Small intestine (tissue), 16 donors: Measurements from ENCODE around the gene POTEG. TPM values are rescaled to one million over a fixed set of nuclear protein-coding genes. Genes with fewer than 3 reads are reported as not detected.
"Not testable (repeated sequence)": the region's sequence is repeated elsewhere in the genome, so short reads cannot be mapped to it uniquely, and the experiment has no call there.

ENCODE experiments used
- DNase-seq, 2 donors: peaks; one replicate each; pipeline versions ENCODE4 v3.0.0 to v3.0.0-alpha.2; 2013
- FAIRE-seq: peaks from 2 replicates; lab custom pipeline; 2012; peaks lifted over from hg19 to GRCh38; lab: Jason Lieb, UNC
- H3K27ac ChIP-seq, 3 donors: one replicate each; pipeline ENCODE4 v1.5.1; 2013; ENCODE audit warnings: low read length in 2 of 3, mild to moderate bottlenecking in 2 of 3, control low read depth in 1 of 3, inconsistent platforms in 1 of 3, low read depth in 1 of 3, moderate library complexity in 1 of 3
- H3K27me3 ChIP-seq, 3 donors: one replicate each; pipeline ENCODE4 v1.6.1; 2013; ENCODE audit warnings: low read length in 3 of 3, inconsistent platforms in 1 of 3; ENCODE audit not compliant: control insufficient read depth in 3 of 3, insufficient read depth in 3 of 3
- H3K36me3 ChIP-seq, 3 donors: one replicate each; pipeline ENCODE4 v1.6.1; 2013; ENCODE audit warnings: low read length in 3 of 3, inconsistent platforms in 1 of 3, low read depth in 1 of 3, mild to moderate bottlenecking in 1 of 3, moderate library complexity in 1 of 3; ENCODE audit not compliant: control insufficient read depth in 3 of 3, insufficient read depth in 2 of 3
- H3K4me1 ChIP-seq, 3 donors: one replicate each; pipeline ENCODE4 v1.6.1; 2013; ENCODE audit warnings: low read length in 2 of 3, inconsistent platforms in 1 of 3, low read depth in 1 of 3, mild to moderate bottlenecking in 1 of 3, moderate library complexity in 1 of 3; ENCODE audit not compliant: control insufficient read depth in 3 of 3, insufficient read depth in 2 of 3
- H3K4me3 ChIP-seq, 3 donors: one replicate each; pipeline ENCODE4 v1.5.1; 2013; ENCODE audit warnings: low read length in 3 of 3, control low read depth in 1 of 3, inconsistent platforms in 1 of 3, low read depth in 1 of 3, mild to moderate bottlenecking in 1 of 3, moderate library complexity in 1 of 3
- H3K9me3 ChIP-seq, 2 donors: one replicate each; pipeline ENCODE4 v1.6.1; 2013; ENCODE audit warnings: low read depth in 1 of 2, low read length in 1 of 2; ENCODE audit not compliant: control insufficient read depth in 2 of 2, insufficient read depth in 1 of 2
- WGBS, 3 donors: extraction: QIAGEN DNeasy Blood & Tissue Kit; methylation state at CpG; one replicate each; pipeline ENCODE4 v1.1.7; 2013; 5-methylcytosine and 5-hydroxymethylcytosine counted together
- long read RNA-seq, 10 donors: transcript quantifications; one replicate each; lab custom pipeline, GENCODE V29; 2026
- polyA plus RNA-seq, 4 donors: library from polyadenylated mRNA; stranded (reverse) in 3 of 4; unstranded in 1 of 4; fragments of 200-250 nt in 3 of 4; fragments of 120-200 nt in 1 of 4; gene quantifications; one replicate each; pipeline versions ENCODE4 v1.2.1 to v1.2.3, GENCODE V29; 2013
- donor health status: healthy with polysubstance abuse.
- donor health status: control.
- donor health status: control.
- donor health status: Bipolar disorder and iron deficiency.
- donor health status: healthy.

The POTEG gene
- polyA plus RNA-seq = not detected
- long read RNA-seq, donor 1 = 0 reads
- long read RNA-seq, donor 2 = 0 reads
- long read RNA-seq, donor 3 = 0 reads
- long read RNA-seq, donor 4 = 0 reads
- long read RNA-seq, donor 5 = 0 reads
- long read RNA-seq, donor 6 = 0 reads
- long read RNA-seq, donor 7 = 0 reads
- long read RNA-seq, donor 8 = 0 reads
- long read RNA-seq, donor 9 = 0 reads
- long read RNA-seq, donor 10 = 0 reads

- H3K27ac ChIP-seq, FAIRE-seq, H3K4me1 ChIP-seq, H3K4me3 ChIP-seq, H3K9me3 ChIP-seq, DNase-seq, H3K27me3 ChIP-seq, H3K36me3 ChIP-seq: not testable (repeated sequence)
- 56 to 76% (median 75%) methylated on average over 1 to 2 of the region's 12 CpGs for WGBS, 3 donors
Measured at GRCh38 chr14:19434241-19434640, at the start of gene POTEG. Gene POTEG, minus strand, starts transcription at chr14:19434341. Its CDS starts 52 bp downstream, at chr14:19434289.

GRCh38 chr14:19482093-19482492, 48.0 kb upstream of the POTEG start:
- not testable (repeated sequence) for H3K9me3 ChIP-seq, DNase-seq, H3K36me3 ChIP-seq, H3K27ac ChIP-seq, H3K4me3 ChIP-seq, H3K27me3 ChIP-seq, H3K4me1 ChIP-seq, FAIRE-seq
- 83 to 100% (median 87%) methylated on average over 1 to 13 of the region's 16 CpGs for WGBS, 3 donors

- not testable (repeated sequence) for H3K4me3 ChIP-seq, H3K36me3 ChIP-seq, H3K27me3 ChIP-seq, H3K27ac ChIP-seq, H3K4me1 ChIP-seq, FAIRE-seq, H3K9me3 ChIP-seq, DNase-seq
- 47 to 97% (median 86%) methylated on average over 1 to 6 of the region's 16 CpGs for WGBS, 3 donors
Measured at GRCh38 chr14:19481421-19481820, 47.3 kb upstream of the POTEG start.

DNA sequence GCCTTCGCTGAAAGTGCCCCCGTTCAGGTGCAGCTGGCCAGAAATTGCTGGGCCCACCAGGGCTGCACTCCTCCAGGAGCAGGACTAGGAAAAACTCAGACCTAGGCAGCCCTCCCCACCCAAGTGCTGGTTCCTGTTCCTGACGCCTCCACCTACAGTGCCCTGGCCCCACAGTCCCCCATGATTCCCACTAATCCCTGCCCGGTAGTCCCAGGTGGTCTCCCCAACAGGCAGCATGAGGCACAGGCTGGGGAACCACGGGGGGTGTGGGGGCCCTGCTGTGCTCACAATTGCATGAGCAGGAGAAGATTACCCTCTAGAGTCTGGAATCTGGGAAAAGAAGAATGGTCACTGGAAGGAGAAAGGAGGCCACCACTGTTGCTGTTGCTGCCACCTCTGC, 46.4 kb upstream of the POTEG start:
- H3K27ac ChIP-seq, DNase-seq, H3K4me1 ChIP-seq, H3K9me3 ChIP-seq, H3K36me3 ChIP-seq, H3K27me3 ChIP-seq, H3K4me3 ChIP-seq, FAIRE-seq: not testable (repeated sequence)
- WGBS, 3 donors = 63 to 85% (median 64%) methylated on average over 2 of the region's 5 CpGs

DNA sequence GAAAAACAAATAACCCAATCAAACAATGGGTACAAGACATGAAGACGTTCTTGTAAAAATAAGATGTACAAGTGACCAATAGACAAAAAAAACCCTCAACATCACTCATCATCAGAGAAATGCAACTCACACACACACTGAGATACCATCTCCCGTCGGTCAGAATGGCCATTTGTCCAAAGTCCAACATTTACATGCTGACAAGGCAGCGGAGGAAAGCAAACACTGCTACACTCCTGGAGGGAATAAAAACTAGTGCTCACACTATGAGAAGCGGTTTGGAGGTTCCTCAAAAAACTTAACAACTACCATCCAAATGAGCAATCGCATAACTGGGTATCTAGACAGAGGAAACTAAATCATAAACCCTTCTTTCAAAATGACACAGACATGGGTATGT, 11.6 kb upstream of the POTEG start:
- not testable (repeated sequence) for H3K36me3 ChIP-seq, H3K9me3 ChIP-seq, H3K4me1 ChIP-seq, H3K27me3 ChIP-seq, H3K27ac ChIP-seq, H3K4me3 ChIP-seq, DNase-seq, FAIRE-seq
- WGBS, 3 donors = 59 to 70% (median 65%) methylated on average over 4 to 6 of the region's 6 CpGs

- not testable (repeated sequence) for H3K36me3 ChIP-seq, H3K9me3 ChIP-seq, H3K4me1 ChIP-seq, H3K27ac ChIP-seq, FAIRE-seq, H3K27me3 ChIP-seq, H3K4me3 ChIP-seq, DNase-seq
- 67 to 78% (median 69%) methylated on average over 2 of the region's 3 CpGs for WGBS, 3 donors
Measured at GRCh38 chr14:19439826-19440225, 5.7 kb upstream of the POTEG start.

DNA sequence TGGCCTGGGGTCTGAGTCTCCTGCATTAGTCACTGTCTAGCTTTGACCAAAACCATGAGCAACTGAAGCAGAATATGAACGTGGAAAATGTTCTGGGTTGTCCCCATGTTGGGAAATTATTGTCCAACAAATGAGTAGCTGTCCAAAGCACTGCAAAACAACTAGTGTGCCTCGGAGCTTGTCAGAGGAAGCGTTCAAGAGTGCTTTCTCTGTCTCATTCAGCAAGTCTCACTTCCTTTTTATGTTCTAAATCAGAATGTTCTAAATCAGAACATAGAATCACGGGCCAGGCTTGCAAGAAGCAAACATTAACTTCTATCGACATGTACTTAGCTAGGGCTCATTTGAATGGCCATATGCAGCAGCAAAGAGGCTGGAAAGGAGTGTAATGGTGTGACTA, 5.1 kb upstream of the POTEG start:
- not testable (repeated sequence) for FAIRE-seq, H3K4me3 ChIP-seq, H3K27ac ChIP-seq, DNase-seq, H3K4me1 ChIP-seq, H3K36me3 ChIP-seq, H3K27me3 ChIP-seq, H3K9me3 ChIP-seq
- 21 to 22% (median 21%) methylated on average over 3 of the region's 5 CpGs for WGBS, 3 donors

DNA sequence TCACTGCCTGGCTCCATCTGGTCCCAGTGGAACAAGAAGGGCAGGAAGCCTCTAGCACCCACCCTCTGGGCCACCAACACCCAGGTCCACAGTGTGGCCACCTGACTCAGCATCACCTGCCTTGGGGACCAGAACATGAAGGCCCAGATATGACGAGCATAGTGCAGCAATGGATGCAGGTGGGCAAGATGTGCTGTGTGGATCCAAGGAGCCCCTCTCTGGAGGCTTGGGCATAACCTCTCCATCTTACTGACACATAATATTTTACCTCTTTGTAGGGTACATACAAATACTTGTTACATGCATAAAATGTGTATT, 2.9 kb upstream of the POTEG start:
- WGBS, 3 donors = 33 to 80% (median 79%) methylated on average over 1 of the region's 1 CpG
- not testable (repeated sequence) for H3K36me3 ChIP-seq, FAIRE-seq, H3K4me1 ChIP-seq, H3K27ac ChIP-seq, H3K9me3 ChIP-seq, H3K27me3 ChIP-seq, H3K4me3 ChIP-seq, DNase-seq
